NCI-H510A treated with DMSO at 0.1 percent for 48 hours (cell line): ENCODE measurements around the gene ASCC3.
"Not testable (repeated sequence)": the region's sequence is repeated elsewhere in the genome, so short reads cannot be mapped to it uniquely, and the experiment has no call there.

Experiments
- DNase-seq: peaks from one replicate; lab custom pipeline; 2025; lab: John Stamatoyannopoulos, UW

Gene ASCC3

GRCh38 chr6:100806296-100806695, 74.8 kb downstream of the ASCC3 start:
- no peak for DNase-seq

- no peak for DNase-seq
Measured at GRCh38 chr6:100803264-100804045, 77.7 kb downstream of the ASCC3 start.

GRCh38 chr6:100801036-100801435, 80.1 kb downstream of the ASCC3 start:
- no peak for DNase-seq

- DNase-seq, result no peak
Measured at GRCh38 chr6:100796049-100796823, 84.9 kb downstream of the ASCC3 start.

GRCh38 chr6:100790084-100790483, 91.0 kb downstream of the ASCC3 start:
- no peak for DNase-seq

GRCh38 chr6:100785982-100786381, 95.1 kb downstream of the ASCC3 start:
- DNase-seq, result no peak

- no peak for DNase-seq
Measured at GRCh38 chr6:100780648-100781047, 100.5 kb downstream of the ASCC3 start.

- no peak for DNase-seq
Measured at GRCh38 chr6:100775667-100776066, 105.5 kb downstream of the ASCC3 start.

GRCh38 chr6:100774681-100775080, 106.4 kb downstream of the ASCC3 start:
- no peak for DNase-seq

GRCh38 chr6:100768816-100769351, 112.2 kb downstream of the ASCC3 start:
- DNase-seq, result no peak

GRCh38 chr6:100763617-100764241, 117.4 kb downstream of the ASCC3 start:
- DNase-seq, result no peak

GRCh38 chr6:100761841-100762240, 119.3 kb downstream of the ASCC3 start:
- DNase-seq, result no peak

GRCh38 chr6:100758386-100758785, 122.7 kb downstream of the ASCC3 start:
- not testable (repeated sequence) for DNase-seq

- no peak for DNase-seq
Measured at GRCh38 chr6:100753421-100753820, 127.7 kb downstream of the ASCC3 start.

GRCh38 chr6:100751590-100751989, 129.5 kb downstream of the ASCC3 start:
- no peak for DNase-seq

- DNase-seq, result no peak
Measured at GRCh38 chr6:100745419-100746041, 135.6 kb downstream of the ASCC3 start.

GRCh38 chr6:100740439-100740838, 140.7 kb downstream of the ASCC3 start:
- DNase-seq, result no peak

- not testable (repeated sequence) for DNase-seq
Measured at GRCh38 chr6:100737720-100738119, 143.4 kb downstream of the ASCC3 start.

- no peak for DNase-seq
Measured at GRCh38 chr6:100731411-100731810, 149.7 kb downstream of the ASCC3 start.

GRCh38 chr6:100730001-100730980, 150.8 kb downstream of the ASCC3 start:
- DNase-seq, result no peak

GRCh38 chr6:100726666-100727065, 154.5 kb downstream of the ASCC3 start:
- no peak for DNase-seq
